ENCODE data around the gene SLC7A5.
A peak's percentile ranks its signal among the peaks of the same experiment; 100 is the strongest.

SLC7A5 gene

DNA sequence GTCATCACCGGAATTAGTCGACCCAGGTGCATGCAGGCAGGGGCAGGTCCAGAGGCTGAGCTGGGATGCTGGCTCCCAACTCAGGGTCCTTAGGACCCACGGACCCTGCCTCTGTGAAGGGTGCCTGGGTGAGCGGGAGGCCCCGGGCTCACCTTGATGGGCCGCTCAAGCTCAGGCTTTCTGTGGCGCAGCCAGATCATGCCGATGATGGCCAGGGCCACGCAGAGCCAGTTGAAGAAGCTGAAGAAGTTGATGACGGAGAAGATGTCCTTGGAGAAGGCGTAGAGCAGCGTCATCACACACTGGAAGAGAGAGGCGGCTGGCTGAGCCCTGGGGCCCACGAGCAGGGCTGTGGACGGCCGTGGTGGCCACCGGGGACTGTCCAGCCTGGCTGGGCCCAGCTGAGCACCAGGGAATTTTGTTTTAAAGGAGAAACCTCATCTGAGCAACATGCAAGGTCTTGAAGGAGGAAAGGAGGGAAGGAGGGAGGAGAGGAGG, 32.9 kb downstream of the SLC7A5 start:
- peak overlapping the region; percentile 66 for H3K27ac ChIP-seq
- peaks cover 100% of the 10 kb centered on the region for H3K4me1 ChIP-seq
- TF ChIP-seq Cebpa-rat (IDR thresholded peaks at IDR 0.05) = no peak

GRCh38 chr16:87835882-87836331, 33.4 kb downstream of the SLC7A5 start:
- H3K27ac ChIP-seq = peak overlapping the region; percentile 66
- TF ChIP-seq Cebpa-rat (IDR thresholded peaks at IDR 0.05) = no peak
- H3K27me3 ChIP-seq = no peaks in the 10 kb centered on the region
- peaks cover 100% of the 10 kb centered on the region for H4K20me1 ChIP-seq
- H3K9me3 ChIP-seq = no peaks in the 10 kb centered on the region
- peaks cover 100% of the 10 kb centered on the region for H3K4me1 ChIP-seq
- peak overlapping the region; percentile 97 for H3K4me2 ChIP-seq
- H3K9ac ChIP-seq = peak overlapping the region; percentile 50; the same call in 1 of the 2 replicates
- H3K36me3 ChIP-seq = peaks cover 97% of the 10 kb centered on the region
- no peak overlapping the region; the same call in 1 of the 2 replicates for H3K4me3 ChIP-seq

More for the DNA sequence above, 32.9 kb downstream of the SLC7A5 start:
- peak overlapping the region; percentile 97 for H3K4me2 ChIP-seq
- 0 out of 2 replicates have a peak overlapping the region, but pooled peaks have one; percentile 21 for H3K9ac ChIP-seq
- H3K27me3 ChIP-seq = no peaks in the 10 kb centered on the region
- H4K20me1 ChIP-seq = peaks cover 100% of the 10 kb centered on the region
- no peaks in the 10 kb centered on the region for H3K9me3 ChIP-seq
- no peak overlapping the region; the same call in 1 of the 2 replicates for H3K4me3 ChIP-seq
- peaks cover 97% of the 10 kb centered on the region for H3K36me3 ChIP-seq

GRCh38 chr16:87834668-87835473, 34.4 kb downstream of the SLC7A5 start:
- Histone ChIP-seq H3K4me1 (peaks cover 100% of the 10 kb centered on the region), H3K27me3 (no peaks in the 10 kb centered on the region), H3K4me3 (peak overlapping the region; percentile 34; the same call in 1 of the 2 replicates), H3K9me3 (no peaks in the 10 kb centered on the region), H3K36me3 (peaks cover 91% of the 10 kb centered on the region), H3K9ac (peak overlapping the region; percentile 56), H3K4me2 (peak overlapping the region; percentile 97), H4K20me1 (peaks cover 100% of the 10 kb centered on the region), H3K27ac (peak overlapping the region; percentile 66)
- no peak for TF ChIP-seq Cebpa-rat (IDR thresholded peaks at IDR 0.05)

DNA sequence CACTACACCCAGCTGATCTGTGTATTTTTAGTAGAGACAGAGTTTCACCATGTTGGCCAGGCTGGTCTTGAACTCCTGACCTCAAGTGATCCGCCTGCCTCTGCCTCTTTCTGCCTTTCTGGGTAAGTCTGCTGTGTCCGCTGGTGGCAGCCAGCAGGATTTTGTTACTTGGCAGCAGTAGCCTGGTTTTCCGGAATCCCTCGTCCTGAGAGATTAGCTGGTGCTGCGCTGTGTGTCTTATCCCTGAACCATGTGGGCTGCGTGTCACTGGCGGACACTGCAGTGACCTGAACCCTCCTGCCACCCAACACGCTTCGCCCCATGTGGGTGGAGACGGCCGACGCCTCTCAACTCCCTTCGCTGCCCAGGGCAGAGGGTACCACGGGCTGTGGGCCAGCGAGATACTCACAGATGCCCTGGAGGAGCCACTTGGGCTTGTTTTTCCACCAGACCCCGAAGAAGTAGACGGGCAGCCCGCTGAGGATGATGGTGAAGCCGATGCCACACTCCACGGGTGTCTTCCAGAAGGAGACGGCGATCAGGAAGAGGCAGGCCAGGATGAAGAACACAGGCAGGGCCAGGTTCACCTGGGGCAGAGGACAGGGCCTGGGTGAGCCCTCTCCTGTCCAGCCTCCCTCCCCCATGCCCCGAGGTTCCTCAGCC, 35.2 kb downstream of the SLC7A5 start:
- peaks cover 100% of the 10 kb centered on the region for H3K4me1 ChIP-seq
- H3K4me3 ChIP-seq = peak overlapping the region; percentile 34; the same call in 1 of the 2 replicates
- peak overlapping the region; percentile 56 for H3K9ac ChIP-seq
- no peaks in the 10 kb centered on the region for H3K27me3 ChIP-seq
- no peak for TF ChIP-seq Cebpa-rat (IDR thresholded peaks at IDR 0.05)
- peak overlapping the region; percentile 97 for H3K4me2 ChIP-seq
- no peaks in the 10 kb centered on the region for H3K9me3 ChIP-seq
- H4K20me1 ChIP-seq = peaks cover 100% of the 10 kb centered on the region
- H3K27ac ChIP-seq = peak overlapping the region; percentile 66; the same call in 1 of the 2 replicates
- H3K36me3 ChIP-seq = peaks cover 84% of the 10 kb centered on the region

DNA sequence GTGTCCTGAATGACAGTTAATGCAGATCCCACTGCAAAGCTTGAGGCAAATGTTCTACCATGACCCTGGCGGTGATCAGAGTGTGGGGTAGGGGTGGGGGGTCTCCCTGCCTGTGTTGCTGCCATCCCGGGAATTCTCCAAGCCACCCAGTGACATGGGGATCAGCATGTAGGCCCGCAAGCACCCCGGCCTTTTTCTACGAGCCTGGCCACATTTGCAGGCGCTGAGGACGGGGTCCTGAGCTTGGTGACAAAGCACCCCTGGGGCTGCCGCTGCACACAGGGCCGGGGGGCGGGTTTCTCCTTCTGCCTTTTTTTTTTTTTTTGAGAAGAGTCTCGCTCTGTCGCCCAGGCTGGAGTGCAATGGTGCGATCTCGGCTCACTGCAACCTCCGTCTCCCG, 35.8 kb downstream of the SLC7A5 start:
- peaks cover 78% of the 10 kb centered on the region for H3K36me3 ChIP-seq
- H3K27ac ChIP-seq = peak overlapping the region; percentile 70
- peak overlapping the region; percentile 34 for H3K4me3 ChIP-seq
- peaks cover 100% of the 10 kb centered on the region for H3K4me1 ChIP-seq
- H4K20me1 ChIP-seq = peaks cover 100% of the 10 kb centered on the region
- peak overlapping the region; percentile 44; the same call in 1 of the 2 replicates for H3K9ac ChIP-seq
- H3K4me2 ChIP-seq = peak overlapping the region; percentile 97
- no peaks in the 10 kb centered on the region for H3K27me3 ChIP-seq
- no peak for TF ChIP-seq Cebpa-rat (IDR thresholded peaks at IDR 0.05)
- no peaks in the 10 kb centered on the region for H3K9me3 ChIP-seq

DNA sequence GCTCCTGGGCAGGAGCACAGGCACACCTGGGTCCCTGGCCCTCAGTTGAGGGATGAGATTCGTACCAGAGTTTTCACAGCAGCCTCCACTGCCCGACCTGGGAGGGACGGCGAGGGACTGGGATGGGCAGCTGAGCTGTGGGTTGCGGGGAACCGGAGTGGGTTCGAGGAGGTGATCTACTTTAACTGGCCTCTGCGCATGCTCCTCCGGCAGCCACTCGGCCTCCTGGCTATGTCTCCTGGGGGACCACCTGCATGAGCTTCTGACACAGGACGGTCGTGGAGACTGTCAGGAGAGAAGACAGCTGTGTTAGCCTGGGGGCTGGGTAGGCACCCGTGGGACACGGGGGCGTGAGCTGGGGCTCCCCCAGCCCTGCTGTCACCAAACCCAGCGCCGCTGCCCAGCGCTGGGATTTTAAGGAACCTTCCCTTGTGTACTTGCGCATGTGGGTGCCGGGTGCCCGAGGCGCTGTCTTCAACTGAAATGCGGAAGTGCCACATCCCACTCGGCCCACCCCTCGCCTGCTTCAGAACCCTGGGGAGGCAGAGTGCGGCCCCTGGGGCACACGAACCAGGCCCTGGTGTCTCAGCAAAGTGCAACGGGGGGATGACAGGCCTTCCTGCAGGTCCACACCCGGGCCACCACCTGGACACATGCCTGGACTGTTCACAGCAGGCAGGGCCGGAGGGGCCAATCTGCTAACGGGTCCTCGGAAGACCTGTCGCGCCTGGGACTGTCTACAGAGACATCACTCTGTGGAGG, 36.4 kb downstream of the SLC7A5 start:
- no peak for TF ChIP-seq Cebpa-rat (IDR thresholded peaks at IDR 0.05)
- no peaks in the 10 kb centered on the region for H3K27me3 ChIP-seq
- peaks cover 98% of the 10 kb centered on the region for H4K20me1 ChIP-seq
- peak overlapping the region; percentile 97 for H3K4me2 ChIP-seq
- H3K9ac ChIP-seq = peak overlapping the region; percentile 44; the same call in 1 of the 2 replicates
- peak overlapping the region; percentile 70 for H3K27ac ChIP-seq
- H3K4me1 ChIP-seq = peaks cover 100% of the 10 kb centered on the region
- peaks cover 72% of the 10 kb centered on the region for H3K36me3 ChIP-seq
- no peaks in the 10 kb centered on the region for H3K9me3 ChIP-seq
- H3K4me3 ChIP-seq = peak overlapping the region; percentile 34

DNA sequence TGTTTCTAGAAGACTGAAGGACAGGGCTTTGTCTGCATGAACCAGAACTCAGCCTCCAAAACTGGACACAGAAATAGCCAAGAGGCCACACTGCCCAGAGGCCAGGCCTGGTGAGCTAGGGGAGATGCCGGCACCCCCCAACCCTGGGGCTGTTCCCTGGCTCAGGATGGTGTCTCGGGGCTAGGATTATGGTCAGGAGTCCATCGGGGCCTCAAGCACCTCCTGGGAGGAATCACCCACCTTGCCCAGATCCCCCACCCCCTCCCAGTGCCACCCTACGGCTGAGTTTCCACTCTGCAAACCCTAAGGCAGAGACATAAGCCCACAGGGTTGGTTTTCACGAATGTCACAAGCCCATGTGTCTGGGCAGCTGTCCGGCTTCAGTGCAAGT, 37.2 kb downstream of the SLC7A5 start:
- H3K4me2 ChIP-seq = peak overlapping the region; percentile 97
- no peak for TF ChIP-seq Cebpa-rat (IDR thresholded peaks at IDR 0.05)
- H3K4me1 ChIP-seq = peaks cover 99% of the 10 kb centered on the region
- peaks cover 64% of the 10 kb centered on the region for H3K36me3 ChIP-seq
- no peaks in the 10 kb centered on the region for H3K27me3 ChIP-seq
- H3K27ac ChIP-seq = peak overlapping the region; percentile 70; the same call in 1 of the 2 replicates
- H3K4me3 ChIP-seq = no peak overlapping the region
- no peaks in the 10 kb centered on the region for H3K9me3 ChIP-seq
- peaks cover 90% of the 10 kb centered on the region for H4K20me1 ChIP-seq
- H3K9ac ChIP-seq = no peak overlapping the region

DNA sequence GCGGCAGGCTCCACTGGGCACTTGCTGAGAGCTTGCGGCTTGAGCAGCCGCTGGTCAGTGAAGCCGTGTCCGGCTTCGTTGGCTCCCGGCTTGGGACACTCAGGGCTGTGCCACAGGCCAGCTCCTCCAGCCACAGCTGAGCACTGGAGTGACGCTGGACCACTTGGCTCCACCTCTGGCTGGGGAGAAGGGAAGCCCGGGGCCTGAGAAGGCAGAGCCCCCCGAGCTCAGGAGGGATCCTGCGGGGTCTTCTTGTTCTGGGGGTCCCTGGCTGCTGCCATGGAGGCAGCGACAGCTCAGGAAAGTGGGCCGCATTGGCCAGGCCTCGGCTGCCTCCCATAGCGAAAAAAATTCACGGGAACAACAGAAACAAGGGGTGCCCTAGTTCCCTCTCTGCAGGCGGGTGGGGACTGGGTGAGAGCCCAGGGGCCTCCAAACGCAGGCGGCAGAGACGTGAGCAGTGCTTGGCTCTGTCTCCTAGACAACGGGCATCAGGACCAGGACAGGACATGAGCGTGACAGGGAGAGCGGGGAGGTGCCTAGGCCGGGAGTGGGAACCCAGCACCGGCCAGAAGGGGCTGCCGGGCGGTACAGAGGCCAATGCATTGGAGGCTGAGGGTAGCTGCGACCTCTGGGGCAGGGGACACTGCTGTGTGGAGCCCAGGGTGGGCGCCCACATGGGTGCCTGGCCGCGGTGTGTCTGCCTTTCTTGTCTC, 37.7 kb downstream of the SLC7A5 start:
- Histone ChIP-seq H3K9me3 (no peaks in the 10 kb centered on the region), H3K27ac (peak overlapping the region; percentile 70; the same call in 1 of the 2 replicates), H3K4me2 (peak overlapping the region; percentile 97), H3K36me3 (peaks cover 58% of the 10 kb centered on the region), H3K9ac (peak overlapping the region; percentile 47; the same call in 1 of the 2 replicates), H3K4me3 (no peak overlapping the region), H4K20me1 (peaks cover 85% of the 10 kb centered on the region), H3K27me3 (no peaks in the 10 kb centered on the region), H3K4me1 (peaks cover 94% of the 10 kb centered on the region)
- no peak for TF ChIP-seq Cebpa-rat (IDR thresholded peaks at IDR 0.05)

Measured in BLaER1 (cell line).